Gastrocnemius medialis (tissue), 4 donors: ENCODE results near the gene CCL11.

Source experiments
- CTCF ChIP-seq, 5 experiments: fragments of 450-650 bp in 3 of 5; fragments of 200-600 bp in 2 of 5; sonication (generic) in 2 of 5; IDR thresholded peaks in 4 of 5; conservative IDR thresholded peaks in 1 of 5; 1 replicate in 4 of 5; 2 replicates in 1 of 5; pipeline ENCODE4 v1.5.1; 2016 to 2019; ENCODE audit warnings: antibody characterized with exemption in 5 of 5, mild to moderate bottlenecking in 3 of 5, moderate library complexity in 3 of 5
- POLR2A ChIP-seq, 2 donors: fragments of 450-650 bp; IDR thresholded peaks; one replicate each; pipeline ENCODE4 v1.6.1; 2017; ENCODE audit warnings: antibody characterized with exemption in 2 of 2, mild to moderate bottlenecking in 2 of 2, moderate library complexity in 2 of 2

GRCh38 chr17:34245351-34245905 is 40.1 kb upstream of the CCL11 start:
- no peak for TF ChIP-seq CTCF (IDR thresholded peaks at IDR 0.05 in 4 of 5, conservative IDR thresholded peaks at IDR 0.05 in 1 of 5)
- TF ChIP-seq POLR2A (IDR thresholded peaks at IDR 0.05): no peak
